GM21526 (cell line): ENCODE results near the gene ELL.
"Not testable (repeated sequence)": the region's sequence is repeated elsewhere in the genome, so short reads cannot be mapped to it uniquely, and the experiment has no call there.

Source experiments
- ATAC-seq: cut with Tn5 transposase; IDR thresholded peaks from one replicate; pipeline ENCODE4 v1.9.1; 2021; ENCODE audit warnings: moderate library complexity; ENCODE audit not compliant: unreplicated experiment, low FRiP score

Gene ELL

DNA sequence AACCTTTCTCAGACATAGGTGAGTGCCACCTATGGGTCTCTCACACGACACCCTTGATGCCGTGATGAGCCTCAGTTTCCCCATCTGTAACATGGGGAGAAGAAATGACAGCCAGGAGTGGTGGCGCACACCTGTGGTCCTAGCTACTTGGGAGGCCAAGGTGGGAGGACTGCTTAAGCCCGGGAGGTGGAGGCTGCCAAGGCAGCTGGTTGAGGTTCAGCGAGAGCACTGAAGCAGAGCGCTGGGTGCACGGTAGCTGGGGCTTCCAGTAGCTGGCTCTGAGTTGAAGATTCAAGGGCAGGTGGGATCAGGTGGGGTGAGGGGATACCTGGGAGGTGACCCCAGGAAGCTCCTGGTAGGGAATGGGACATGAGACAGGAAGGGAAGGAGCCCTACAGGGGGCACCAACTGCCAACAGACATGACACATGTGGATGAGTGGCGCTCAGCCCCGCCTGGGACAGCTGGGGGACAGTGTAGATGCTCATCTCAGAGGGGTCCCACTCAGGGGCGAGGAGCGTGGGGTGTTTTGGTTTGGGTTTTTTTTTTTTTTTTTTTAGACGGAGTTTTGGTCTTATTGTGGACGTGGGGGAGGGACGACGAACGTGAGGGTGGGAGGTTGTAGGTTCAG, 109.1 kb downstream of the ELL start:
- ATAC-seq: no peak

DNA sequence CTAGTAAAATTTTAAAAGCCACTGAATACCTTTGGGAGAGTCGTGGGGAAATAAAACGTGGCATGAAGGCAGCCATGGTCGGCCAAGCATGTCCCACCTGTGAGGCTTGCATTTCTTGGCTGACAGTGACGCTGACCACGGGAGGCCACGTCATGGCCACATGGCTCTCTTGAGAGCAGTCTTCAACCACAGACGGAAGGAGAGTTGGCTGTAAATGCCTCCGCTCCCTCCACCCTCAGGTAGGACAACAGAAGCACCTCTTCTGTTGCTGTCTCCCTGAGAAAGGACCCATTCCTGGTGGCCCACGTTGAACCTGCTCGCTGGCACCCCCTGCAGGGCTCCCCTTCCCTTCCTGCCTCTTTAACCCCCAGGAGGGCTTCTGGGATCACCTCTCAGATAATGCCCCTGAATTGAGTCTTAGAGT, 113.8 kb downstream of the ELL start:
- ATAC-seq: no peak

DNA sequence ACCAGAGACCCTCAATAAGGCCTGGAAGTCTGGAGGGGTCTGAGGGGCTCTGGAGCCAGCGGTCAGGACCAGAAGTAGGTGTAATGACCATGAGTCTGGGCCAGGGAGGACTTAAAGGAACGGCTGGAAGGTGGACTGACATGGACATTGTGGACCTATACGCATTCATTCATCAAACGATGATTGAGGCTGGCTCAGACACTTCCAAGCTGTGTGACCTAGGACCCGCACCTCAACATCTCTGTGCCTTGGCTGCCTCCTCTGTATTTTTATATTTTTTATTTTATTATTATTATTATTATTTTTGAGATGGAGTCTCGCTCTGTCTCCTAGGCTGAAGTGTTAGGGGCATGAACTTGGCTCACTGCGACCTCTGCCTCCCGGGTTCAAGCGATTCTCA, 115.1 kb downstream of the ELL start:
- ATAC-seq: no peak

DNA sequence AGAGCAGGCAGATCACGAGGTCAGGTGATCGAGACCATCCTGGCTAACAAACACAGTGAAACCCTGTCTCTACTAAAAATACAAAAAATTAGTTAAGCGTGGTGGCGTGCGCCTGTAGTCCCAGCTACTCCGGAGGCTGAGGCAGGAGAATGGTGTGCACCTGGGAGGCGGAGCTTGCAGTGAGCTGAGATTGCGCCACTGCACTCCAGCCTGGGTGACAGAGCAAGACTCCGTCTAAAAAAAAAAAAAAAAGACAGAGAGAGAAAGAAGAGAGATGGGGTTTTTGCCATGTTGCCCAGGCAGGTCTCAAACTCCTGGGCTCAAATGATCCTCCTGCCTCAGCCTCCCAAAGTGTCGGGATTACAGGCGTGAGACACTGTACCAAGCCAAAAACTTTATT, 116.1 kb downstream of the ELL start:
- ATAC-seq: not testable (repeated sequence)

DNA sequence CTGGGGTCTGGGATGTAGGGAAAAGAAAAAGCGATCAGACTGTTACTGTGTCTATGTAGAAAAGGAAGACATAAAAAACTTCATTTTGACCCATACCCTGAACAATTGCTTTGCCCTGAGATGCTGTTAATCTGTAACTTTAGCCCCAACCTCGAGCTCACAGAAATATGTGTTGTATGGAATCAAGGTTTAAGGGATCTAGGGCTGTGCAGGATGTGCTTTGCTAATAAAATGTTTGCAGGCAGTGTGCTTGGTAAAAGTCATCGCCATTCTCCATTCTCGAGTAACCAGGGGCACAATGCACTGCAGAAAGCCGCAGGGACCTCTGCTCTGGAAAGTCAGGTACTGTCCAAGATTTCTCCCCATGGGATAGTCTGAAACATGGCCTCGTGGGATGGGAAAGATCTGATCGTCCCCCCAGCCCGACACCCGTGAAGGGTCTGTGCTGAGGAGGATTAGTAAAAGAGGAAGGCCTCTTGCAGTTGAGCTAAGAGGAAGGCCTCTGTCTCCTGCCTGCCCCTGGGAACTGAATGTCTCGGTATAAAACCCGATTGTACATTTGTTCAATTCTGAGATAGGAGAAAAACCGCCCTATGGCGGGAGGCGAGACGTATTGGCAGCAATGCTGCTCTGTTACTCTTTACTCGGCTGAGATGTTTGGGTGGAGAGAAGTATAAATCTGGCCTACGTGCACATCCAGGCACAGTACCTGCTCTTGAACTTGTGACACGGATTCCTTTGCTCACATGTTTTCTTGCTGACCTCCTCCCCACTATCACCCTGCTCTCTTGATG, 119.2 kb downstream of the ELL start:
- not testable (repeated sequence) for ATAC-seq

DNA sequence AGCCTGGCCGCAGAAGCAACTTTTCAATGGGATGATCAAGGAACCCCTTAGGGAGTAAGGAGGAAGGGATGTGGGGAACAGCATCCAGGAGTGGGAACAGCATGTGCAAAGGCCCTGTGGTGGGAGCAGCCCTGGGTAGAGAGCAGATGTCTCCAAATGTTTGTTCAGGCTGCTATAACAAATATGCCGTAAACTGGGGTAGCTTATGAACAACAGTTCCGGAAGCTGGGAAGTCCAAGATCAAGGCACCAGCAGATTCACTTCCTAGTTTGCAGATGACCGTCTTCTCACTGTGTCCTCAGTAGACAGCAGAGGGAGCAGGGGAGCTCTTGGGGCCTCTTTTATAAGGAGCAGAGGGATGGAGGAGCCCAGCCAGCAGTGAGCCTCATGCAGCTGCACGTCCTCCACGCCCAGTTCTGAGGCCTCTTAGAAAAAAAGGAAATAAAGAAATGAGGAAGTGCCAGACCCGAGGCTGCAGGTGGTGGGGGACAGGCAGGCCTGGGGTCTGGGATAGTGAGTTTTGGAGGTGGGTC, 120.2 kb downstream of the ELL start:
- ATAC-seq: no peak

DNA sequence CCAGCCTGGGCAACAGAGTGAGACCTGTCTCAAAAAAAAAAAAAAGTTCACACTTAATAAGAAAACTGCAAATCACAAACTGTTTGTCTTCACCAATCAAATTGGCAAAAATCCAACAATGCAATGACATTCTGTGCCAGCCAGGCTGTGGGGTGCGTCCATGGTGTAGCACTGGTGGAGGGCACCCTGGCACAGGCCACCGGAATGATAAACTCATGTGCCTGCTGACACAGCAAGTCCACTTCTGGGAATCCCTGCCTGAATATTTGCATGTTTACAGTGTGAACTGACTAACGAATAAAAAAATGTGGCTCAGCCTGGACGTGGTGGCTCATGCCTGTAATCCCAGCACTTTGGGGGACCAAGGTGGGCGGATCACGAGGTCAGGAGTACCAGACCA, 122.9 kb downstream of the ELL start:
- no peak for ATAC-seq

DNA sequence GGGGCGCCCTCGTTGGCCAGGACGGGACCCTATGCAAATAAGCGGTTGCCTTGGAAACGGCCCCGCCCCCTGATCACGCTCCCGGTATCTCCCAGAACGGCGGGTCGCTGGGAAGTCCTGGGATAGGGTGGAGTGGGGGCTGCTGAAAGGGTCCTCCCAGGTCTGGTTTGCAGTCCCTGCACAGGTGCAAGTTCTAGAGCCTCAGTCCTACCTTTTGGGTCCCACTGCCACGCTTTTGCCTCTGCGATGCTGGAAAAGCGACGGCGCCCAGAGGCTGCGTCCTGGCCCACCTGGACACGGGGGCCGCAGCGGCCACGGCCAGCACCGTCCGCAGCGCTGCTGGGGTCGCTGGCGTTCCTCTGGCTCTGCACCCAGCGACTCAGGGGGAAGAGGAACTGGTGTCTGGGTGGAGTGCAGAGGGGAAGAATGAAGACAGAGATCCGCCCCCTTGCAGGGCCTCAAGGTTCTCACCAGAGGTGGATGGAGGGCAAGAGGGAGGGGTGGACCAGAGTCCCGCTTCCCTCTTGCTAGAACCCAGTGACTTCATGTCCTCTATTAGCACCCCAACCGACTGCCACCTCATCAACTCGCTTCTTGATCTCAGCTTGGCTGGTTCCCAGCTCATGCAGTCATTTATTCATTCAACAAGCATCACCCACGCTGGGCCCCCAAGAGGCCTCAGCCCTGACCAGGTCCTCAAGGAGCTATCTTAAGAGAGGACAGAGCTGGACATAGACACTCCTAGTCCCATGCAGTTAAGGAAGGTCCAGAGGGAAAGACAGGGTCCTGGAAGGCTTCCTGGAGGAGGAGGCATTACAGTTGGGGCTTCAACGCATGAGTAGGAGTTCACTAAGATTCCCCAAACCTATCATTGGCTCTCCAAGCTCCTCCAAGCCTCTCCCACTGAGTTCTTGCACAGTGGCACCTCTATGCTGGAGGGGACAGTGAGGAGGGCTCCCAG, 124.3 kb downstream of the ELL start, which contains the start of gene LRRC25:
Gene LRRC25, minus strand, starts transcription at position 381 of the 961 bp plus-strand sequence. CDS start 659 bp downstream, outside the sequence.
- no peak for ATAC-seq

DNA sequence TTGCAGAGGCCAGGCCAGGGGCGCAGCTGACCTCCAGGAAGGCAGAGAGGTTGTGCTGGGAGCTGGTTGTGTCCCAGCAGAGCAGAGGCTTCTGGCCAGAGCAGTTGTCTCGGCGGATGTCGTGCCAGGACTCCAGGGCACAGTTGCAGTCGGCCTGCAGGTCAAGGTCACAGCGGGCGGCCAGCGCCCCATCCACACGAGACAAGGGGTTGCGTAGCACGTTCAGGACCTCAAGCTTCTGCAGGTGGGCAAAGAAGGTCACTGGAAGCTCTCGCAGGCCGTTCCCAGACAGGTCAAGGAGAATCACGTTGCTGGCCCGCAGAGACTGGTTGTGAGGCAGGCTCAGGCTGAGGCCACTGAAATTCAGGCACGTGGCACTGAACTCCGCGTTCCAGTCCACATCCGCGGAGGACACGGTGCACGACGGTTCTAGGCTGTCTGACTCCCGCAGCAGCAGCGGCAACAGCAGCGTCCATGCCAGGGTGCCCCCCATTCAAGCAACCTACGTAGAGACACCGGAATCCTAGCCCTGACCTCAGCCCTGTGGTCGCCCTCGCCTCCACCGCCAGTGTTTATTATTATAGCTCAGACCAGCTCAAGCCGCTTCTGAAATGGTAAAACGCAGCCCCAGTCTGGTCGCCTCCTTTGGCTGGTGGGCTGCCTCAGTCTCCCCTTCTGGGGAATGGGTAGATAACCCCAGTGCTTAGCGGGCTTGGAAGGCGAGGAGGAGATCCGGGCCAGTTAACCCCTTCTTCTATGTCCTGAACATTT, 125.2 kb downstream of the ELL start:
- ATAC-seq: no peak

DNA sequence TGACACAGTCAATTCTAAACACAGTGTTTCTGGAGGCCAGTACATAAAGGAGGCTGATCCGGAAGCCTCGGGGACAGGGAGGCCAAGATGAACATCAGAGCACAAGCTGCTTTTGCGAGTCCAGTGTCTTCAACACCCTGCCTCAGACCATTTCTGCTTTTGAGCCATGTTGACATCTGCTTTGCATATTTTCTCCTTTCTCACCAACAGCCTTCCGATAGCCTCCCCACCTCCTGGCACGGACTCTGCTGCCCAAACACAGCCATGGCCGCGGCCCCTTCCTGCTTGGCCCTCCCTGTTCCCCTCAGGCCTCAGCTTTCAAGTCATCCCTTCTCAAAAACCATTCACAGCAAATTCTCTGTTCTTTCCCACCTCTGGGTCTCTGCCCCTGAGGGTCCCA, 128.0 kb downstream of the ELL start:
- no peak for ATAC-seq

DNA sequence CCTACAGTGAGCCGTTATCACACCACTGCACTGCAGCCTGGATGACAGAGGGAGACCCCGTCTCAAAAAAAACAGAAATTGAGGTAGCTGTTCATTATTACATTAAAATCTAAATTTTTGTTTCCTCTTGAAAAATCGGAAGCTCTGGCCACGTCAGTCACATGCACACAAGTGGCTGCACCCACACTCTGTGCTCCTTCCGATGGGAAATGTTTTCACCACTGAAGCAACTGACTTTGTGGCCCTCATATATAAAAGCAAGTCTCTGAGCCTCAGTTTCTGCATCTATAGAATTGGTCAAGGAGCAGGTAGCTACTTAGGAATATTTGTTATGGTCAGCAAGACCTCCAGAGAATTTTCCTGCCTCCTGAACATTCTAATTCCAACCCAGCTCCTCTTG, 128.9 kb downstream of the ELL start:
- no peak for ATAC-seq
